Mesenchymal stem cell (in vitro differentiated cells and primary cell): ENCODE data around the gene CYTH3.
A peak's percentile ranks its signal among the peaks of the same experiment; 100 is the strongest.

Experiments
- DNase-seq: peaks from one replicate; pipeline ENCODE4 v3.0.0-alpha.2; 2013
- H2AFZ ChIP-seq: one replicate; pipeline ENCODE4 v1.6.1; 2013; ENCODE audit warnings: low read depth, mild to moderate bottlenecking, control low read depth, inconsistent platforms, low read length, moderate library complexity
- H2AK5ac ChIP-seq: 2 replicates; pipeline ENCODE4 v1.6.1; 2013; ENCODE audit warnings: low read length, moderate library complexity, mild to moderate bottlenecking, inconsistent platforms; ENCODE audit not compliant: severe bottlenecking
- H2BK120ac ChIP-seq: one replicate; pipeline ENCODE4 v1.6.1; 2013; ENCODE audit warnings: low read depth, mild to moderate bottlenecking, inconsistent platforms, low read length, moderate library complexity
- H2BK12ac ChIP-seq, 2 experiments: one replicate each; pipeline ENCODE4 v1.6.1; 2013; ENCODE audit warnings: inconsistent platforms in 2 of 2, low read length in 2 of 2, mild to moderate bottlenecking in 2 of 2, moderate library complexity in 2 of 2, control low read depth in 1 of 2
- H2BK15ac ChIP-seq: one replicate; pipeline ENCODE4 v1.6.1; 2013; ENCODE audit warnings: mild to moderate bottlenecking, low read depth, inconsistent platforms; ENCODE audit not compliant: poor library complexity, severe bottlenecking
- H2BK5ac ChIP-seq: 2 replicates; pipeline ENCODE4 v1.6.1; 2013; ENCODE audit warnings: low read depth, mild to moderate bottlenecking, low read length, control low read depth, inconsistent platforms; ENCODE audit not compliant: poor library complexity, severe bottlenecking
- H3K14ac ChIP-seq, 2 experiments: one replicate each; pipeline ENCODE4 v1.6.1; 2013; ENCODE audit warnings: inconsistent platforms in 2 of 2, low read length in 2 of 2, control low read depth in 1 of 2, mild to moderate bottlenecking in 1 of 2, moderate library complexity in 1 of 2
- H3K18ac ChIP-seq, 2 experiments: one replicate each; pipeline ENCODE4 v1.6.1; 2013; ENCODE audit warnings: inconsistent platforms in 2 of 2, low read length in 2 of 2, control low read depth in 1 of 2, low read depth in 1 of 2, mild to moderate bottlenecking in 1 of 2
- H3K23ac ChIP-seq, 2 experiments: one replicate each; pipeline ENCODE4 v1.6.1; 2013; ENCODE audit warnings: inconsistent platforms in 2 of 2, low read length in 2 of 2, mild to moderate bottlenecking in 2 of 2, moderate library complexity in 2 of 2, control low read depth in 1 of 2
- H3K27ac ChIP-seq: 2 replicates; pipeline ENCODE4 v1.5.1; 2013; ENCODE audit warnings: mild to moderate bottlenecking, moderate library complexity, low read length, control low read depth, inconsistent platforms; ENCODE audit not compliant: poor library complexity, severe bottlenecking
- H3K27me3 ChIP-seq, 2 experiments: 2 replicates each; pipeline versions ENCODE4 v1.6.1 to v1.7.0; 2013; ENCODE audit warnings: low read length in 2 of 2, mild to moderate bottlenecking in 2 of 2, moderate library complexity in 2 of 2, control low read depth in 1 of 2, inconsistent platforms in 1 of 2; ENCODE audit not compliant: control insufficient read depth in 1 of 2, insufficient read depth in 1 of 2
- H3K36me3 ChIP-seq, 2 experiments: 2 replicates each; pipeline versions ENCODE4 v1.6.1 to v1.7.0; 2013; ENCODE audit warnings: low read length in 2 of 2, control low read depth in 1 of 2, inconsistent platforms in 1 of 2, low read depth in 1 of 2, mild to moderate bottlenecking in 1 of 2; ENCODE audit not compliant: insufficient read depth in 2 of 2, control insufficient read depth in 1 of 2
- H3K4ac ChIP-seq, 2 experiments: one replicate each; pipeline ENCODE4 v1.6.1; 2013; ENCODE audit warnings: inconsistent platforms in 2 of 2, low read length in 2 of 2, mild to moderate bottlenecking in 2 of 2, moderate library complexity in 2 of 2, control low read depth in 1 of 2, low read depth in 1 of 2
- H3K4me1 ChIP-seq: 2 replicates; pipeline ENCODE4 v1.6.1; 2013; ENCODE audit warnings: low read depth, low read length, control low read depth; ENCODE audit not compliant: control insufficient read depth, insufficient read depth
- H3K4me2 ChIP-seq: 2 replicates; pipeline ENCODE4 v1.6.1; 2013; ENCODE audit warnings: low read length, mild to moderate bottlenecking, inconsistent platforms; ENCODE audit not compliant: poor library complexity, severe bottlenecking
- H3K4me3 ChIP-seq, 2 experiments: 2 replicates each; pipeline versions ENCODE4 v1.5.1 to v1.7.0; 2013; ENCODE audit warnings: low read length in 2 of 2, mild to moderate bottlenecking in 2 of 2, control low read depth in 1 of 2, low read depth in 1 of 2; ENCODE audit not compliant: insufficient read depth in 1 of 2
- H3K79me1 ChIP-seq: replicated peaks from 2 replicates; pipeline ENCODE4 v1.6.1; 2013; ENCODE audit warnings: mild to moderate bottlenecking, control low read depth, low read length, inconsistent platforms; ENCODE audit not compliant: poor library complexity, severe bottlenecking
- H3K9ac ChIP-seq: 2 replicates; pipeline ENCODE4 v1.7.0; 2013; ENCODE audit warnings: mild to moderate bottlenecking, low read length, moderate library complexity
- H3K9me3 ChIP-seq: 2 replicates; pipeline ENCODE4 v1.7.0; 2013; ENCODE audit warnings: mild to moderate bottlenecking, low read length; ENCODE audit not compliant: control insufficient read depth
- H4K8ac ChIP-seq: one replicate; pipeline ENCODE4 v1.6.1; 2013; ENCODE audit warnings: inconsistent platforms, mild to moderate bottlenecking, low read length, moderate library complexity
- H4K91ac ChIP-seq: one replicate; pipeline ENCODE4 v1.6.1; 2013; ENCODE audit warnings: mild to moderate bottlenecking, low read length, inconsistent platforms
- WGBS: methylation state at CpG from one replicate; pipeline ENCODE4 v1.1.7; 2013; ENCODE audit warnings: mixed read lengths; 5-methylcytosine and 5-hydroxymethylcytosine counted together

Gene CYTH3

DNA sequence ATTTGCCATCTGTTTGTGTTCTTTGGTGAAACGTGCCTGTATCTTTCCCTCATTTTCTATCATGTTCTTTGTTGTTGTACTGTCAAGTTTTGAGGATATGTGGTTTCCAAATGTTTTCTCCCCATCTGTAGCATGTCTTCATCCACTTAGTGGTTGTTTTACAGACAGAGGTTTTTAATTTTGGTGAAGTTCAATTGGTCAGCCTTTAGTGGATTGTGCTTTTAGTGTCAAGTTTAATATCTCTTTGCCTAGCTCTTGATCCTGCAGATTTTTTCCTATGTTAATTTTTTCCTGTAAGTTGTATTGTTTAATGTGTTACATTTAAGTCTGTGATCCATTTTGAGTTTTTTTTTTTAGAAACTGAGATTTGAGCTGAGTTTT lies 145.3 kb downstream of the CYTH3 start:
- peaks cover 2% of the 10 kb centered on the region for H3K4me1 ChIP-seq
- WGBS = 82% methylated on average over 1 of the region's 1 CpG
- H3K18ac ChIP-seq = no peak overlapping the region
- H3K9ac ChIP-seq = no peak overlapping the region
- no peak overlapping the region for H3K4me3 ChIP-seq
- no peak overlapping the region for H3K4me2 ChIP-seq
- peaks cover 47 to 51% of the 10 kb centered on the region in 2 experiments for H3K36me3 ChIP-seq
- no peak overlapping the region for H2BK15ac ChIP-seq
- peaks cover 35% of the 10 kb centered on the region for H3K79me1 ChIP-seq
- no peak overlapping the region for H4K91ac ChIP-seq
- no peaks in the 10 kb centered on the region for H3K27me3 ChIP-seq
- H3K27ac ChIP-seq = no peak overlapping the region
- H3K14ac ChIP-seq = no peak overlapping the region
- DNase-seq = no peak
- H2BK120ac ChIP-seq = no peak overlapping the region
- no peak overlapping the region for H3K23ac ChIP-seq
- H2AK5ac ChIP-seq = no peak overlapping the region
- H2BK5ac ChIP-seq = no peak overlapping the region
- H2AFZ ChIP-seq = no peak overlapping the region
- no peak overlapping the region for H3K4ac ChIP-seq
- H3K9me3 ChIP-seq = peaks cover 6% of the 10 kb centered on the region
- no peak overlapping the region for H2BK12ac ChIP-seq
- no peak overlapping the region for H4K8ac ChIP-seq

DNA sequence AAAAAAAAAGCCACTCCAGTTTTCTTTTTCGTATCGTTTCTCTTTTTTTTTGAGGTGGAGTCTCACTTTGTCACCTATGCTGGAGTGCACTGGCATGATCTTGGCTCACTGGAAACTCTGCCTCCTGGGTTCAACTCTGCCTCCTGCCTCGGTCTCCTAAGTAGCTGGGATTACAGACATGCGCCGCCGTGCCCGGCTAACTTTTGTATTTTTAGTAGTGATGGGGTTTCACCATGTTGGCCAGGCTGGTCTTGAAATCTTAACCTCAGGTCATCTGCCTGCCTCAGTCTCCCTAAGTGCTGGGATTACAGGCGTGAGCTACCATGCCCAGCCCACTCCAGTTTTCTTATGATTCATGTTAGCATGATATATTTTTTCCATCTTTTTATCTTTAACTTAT lies 148.6 kb downstream of the CYTH3 start:
- Histone ChIP-seq H3K4me3 (no peak overlapping the region), H2AK5ac (no peak overlapping the region), H3K36me3 (peaks cover 48 to 62% of the 10 kb centered on the region in 2 experiments), H3K23ac (no peak overlapping the region), H3K4me1 (peaks cover 2% of the 10 kb centered on the region), H3K27me3 (no peaks in the 10 kb centered on the region), H3K9ac (no peak overlapping the region), H4K8ac (no peak overlapping the region), H2BK5ac (no peak overlapping the region), H3K4ac (no peak overlapping the region), H4K91ac (no peak overlapping the region), H3K14ac (no peak overlapping the region), H3K18ac (no peak overlapping the region), H3K27ac (no peak overlapping the region), H3K79me1 (peaks cover 25% of the 10 kb centered on the region), H2BK12ac (no peak overlapping the region), H2AFZ (no peak overlapping the region), H2BK15ac (no peak overlapping the region), H3K9me3 (peaks cover 23% of the 10 kb centered on the region), H3K4me2 (no peak overlapping the region), H2BK120ac (no peak overlapping the region)
- no peak for DNase-seq
- WGBS = over 99% methylated on average over 7 of the region's 8 CpGs

DNA sequence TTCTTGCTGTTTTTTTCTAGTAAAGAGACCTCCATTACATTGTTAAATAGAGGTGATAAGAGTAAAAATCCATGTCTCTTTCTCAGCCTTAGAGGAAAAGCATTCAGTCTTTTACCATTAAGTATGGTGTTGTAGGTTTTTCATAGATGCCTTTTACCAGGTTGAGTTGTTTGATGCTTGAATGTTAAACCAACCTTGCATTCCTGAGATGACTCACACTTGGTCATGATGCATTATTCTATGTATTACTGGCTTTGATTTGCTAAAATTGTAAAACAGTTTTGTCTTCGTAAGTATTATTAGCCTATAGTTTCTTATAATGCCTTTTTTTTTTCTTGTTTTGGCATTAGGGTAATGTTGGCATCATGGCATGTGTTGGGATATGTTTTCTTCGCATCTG lies 151.3 kb downstream of the CYTH3 start:
- H2AFZ ChIP-seq = no peak overlapping the region
- no peak overlapping the region for H4K8ac ChIP-seq
- H2BK12ac ChIP-seq = no peak overlapping the region
- no peak overlapping the region for H3K23ac ChIP-seq
- no peak overlapping the region for H3K9ac ChIP-seq
- no peak overlapping the region for H2BK15ac ChIP-seq
- no peak overlapping the region for H2BK120ac ChIP-seq
- no peak overlapping the region for H3K4ac ChIP-seq
- no peak overlapping the region for H4K91ac ChIP-seq
- H3K18ac ChIP-seq = no peak overlapping the region
- no peak overlapping the region for H2BK5ac ChIP-seq
- H2AK5ac ChIP-seq = no peak overlapping the region
- peaks cover 23% of the 10 kb centered on the region for H3K9me3 ChIP-seq
- H3K4me1 ChIP-seq = no peaks in the 10 kb centered on the region
- peak overlapping the region in 1 of 2 experiments; percentile 4 for H3K4me3 ChIP-seq
- no peak overlapping the region for H3K27ac ChIP-seq
- DNase-seq = peak; percentile 9
- WGBS = 92% methylated on average over 2 of the region's 2 CpGs
- H3K79me1 ChIP-seq = peaks cover 29% of the 10 kb centered on the region
- H3K27me3 ChIP-seq = no peaks in the 10 kb centered on the region
- no peak overlapping the region for H3K14ac ChIP-seq
- peaks cover 45 to 72% of the 10 kb centered on the region in 2 experiments for H3K36me3 ChIP-seq
- no peak overlapping the region for H3K4me2 ChIP-seq

DNA sequence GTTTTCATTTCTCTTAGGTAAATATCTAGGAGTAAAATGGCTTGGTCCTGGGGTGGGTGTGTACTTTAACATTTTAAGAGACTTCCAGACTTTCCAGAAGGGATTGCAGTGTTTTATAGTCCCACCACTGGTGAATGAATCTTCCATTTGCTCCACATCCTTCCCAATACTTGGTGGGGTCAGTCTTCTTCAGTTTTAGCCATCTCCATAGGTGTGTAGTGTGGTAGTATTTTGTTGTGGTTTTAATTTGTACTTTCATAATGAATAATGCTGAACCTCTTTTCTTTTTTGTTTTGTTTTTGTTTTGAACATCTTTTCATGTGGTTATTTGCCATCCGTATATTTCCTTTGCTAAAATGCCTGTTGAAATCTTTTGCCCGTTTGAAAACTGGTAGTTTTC lies 154.9 kb downstream of the CYTH3 start:
- Histone ChIP-seq H2BK12ac (no peak overlapping the region), H3K36me3 (peaks cover 41 to 88% of the 10 kb centered on the region in 2 experiments), H3K27ac (no peak overlapping the region), H3K4me3 (no peak overlapping the region), H3K4ac (no peak overlapping the region), H3K23ac (no peak overlapping the region), H2BK5ac (no peak overlapping the region), H2AK5ac (no peak overlapping the region), H3K9me3 (peaks cover 20% of the 10 kb centered on the region), H3K18ac (no peak overlapping the region), H3K27me3 (no peaks in the 10 kb centered on the region), H4K91ac (no peak overlapping the region), H2AFZ (no peak overlapping the region), H3K14ac (no peak overlapping the region), H2BK15ac (no peak overlapping the region), H3K4me1 (no peaks in the 10 kb centered on the region), H3K9ac (no peak overlapping the region), H2BK120ac (no peak overlapping the region), H3K79me1 (peaks cover 33% of the 10 kb centered on the region), H4K8ac (no peak overlapping the region), H3K4me2 (no peak overlapping the region)
- 98% methylated on average over 2 of the region's 2 CpGs for WGBS
- DNase-seq = no peak
